ENCODE measurements around the gene SLC44A1. TPM values are rescaled to one million over a fixed set of nuclear protein-coding genes. Genes with fewer than 3 reads are reported as not detected.

Gene SLC44A1
- total RNA-seq, 2 donors from 2014 or later = 22.2 to 27.1 TPM

- no peak for DNase-seq (ENCODE audit: low spot score)
- no peak for TF ChIP-seq POLR2A (IDR thresholded peaks at IDR 0.05)
- TF ChIP-seq, protein P1, sequence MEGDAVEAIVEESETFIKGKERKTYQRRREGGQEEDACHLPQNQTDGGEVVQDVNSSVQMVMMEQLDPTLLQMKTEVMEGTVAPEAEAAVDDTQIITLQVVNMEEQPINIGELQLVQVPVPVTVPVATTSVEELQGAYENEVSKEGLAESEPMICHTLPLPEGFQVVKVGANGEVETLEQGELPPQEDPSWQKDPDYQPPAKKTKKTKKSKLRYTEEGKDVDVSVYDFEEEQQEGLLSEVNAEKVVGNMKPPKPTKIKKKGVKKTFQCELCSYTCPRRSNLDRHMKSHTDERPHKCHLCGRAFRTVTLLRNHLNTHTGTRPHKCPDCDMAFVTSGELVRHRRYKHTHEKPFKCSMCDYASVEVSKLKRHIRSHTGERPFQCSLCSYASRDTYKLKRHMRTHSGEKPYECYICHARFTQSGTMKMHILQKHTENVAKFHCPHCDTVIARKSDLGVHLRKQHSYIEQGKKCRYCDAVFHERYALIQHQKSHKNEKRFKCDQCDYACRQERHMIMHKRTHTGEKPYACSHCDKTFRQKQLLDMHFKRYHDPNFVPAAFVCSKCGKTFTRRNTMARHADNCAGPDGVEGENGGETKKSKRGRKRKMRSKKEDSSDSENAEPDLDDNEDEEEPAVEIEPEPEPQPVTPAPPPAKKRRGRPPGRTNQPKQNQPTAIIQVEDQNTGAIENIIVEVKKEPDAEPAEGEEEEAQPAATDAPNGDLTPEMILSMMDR (IDR thresholded peaks at IDR 0.05) = no peak
- no peak for TF ChIP-seq POLR2AphosphoS5 (IDR thresholded peaks at IDR 0.05)
- no peak overlapping the region for H3K4me3 ChIP-seq
- H3K36me3 ChIP-seq = no peaks in the 10 kb centered on the region
- no peaks in the 10 kb centered on the region for H3K27me3 ChIP-seq (replicated peaks; ENCODE audit: insufficient read depth)
- intact Hi-C loops (cut with DNase I) = no loop called here
- H3K9me3 ChIP-seq = no peaks in the 10 kb centered on the region
- H3K4me1 ChIP-seq (replicated peaks) = no peaks in the 10 kb centered on the region
- no peak overlapping the region for H3K27ac ChIP-seq
- 70% methylated on average over 2 of the region's 2 CpGs for WGBS
Measured at GRCh38 chr9:105257809-105258208, 13.4 kb downstream of the SLC44A1 start.

- Histone ChIP-seq H3K27ac (no peak overlapping the region), H3K9me3 (no peaks in the 10 kb centered on the region), H3K36me3 (no peaks in the 10 kb centered on the region), H3K4me3 (no peak overlapping the region), H3K27me3 (replicated peaks; ENCODE audit: insufficient read depth) (no peaks in the 10 kb centered on the region), H3K4me1 (replicated peaks) (no peaks in the 10 kb centered on the region)
- no peak for DNase-seq (ENCODE audit: low spot score)
- TF ChIP-seq, protein P1 (IDR thresholded peaks at IDR 0.05) = no peak
- no peak for TF ChIP-seq POLR2AphosphoS5 (IDR thresholded peaks at IDR 0.05)
- 71% methylated on average over 3 of the region's 3 CpGs for WGBS
- intact Hi-C loops (cut with DNase I) = no loop called here
Measured at GRCh38 chr9:105258225-105258737, 13.8 kb downstream of the SLC44A1 start.

DNA sequence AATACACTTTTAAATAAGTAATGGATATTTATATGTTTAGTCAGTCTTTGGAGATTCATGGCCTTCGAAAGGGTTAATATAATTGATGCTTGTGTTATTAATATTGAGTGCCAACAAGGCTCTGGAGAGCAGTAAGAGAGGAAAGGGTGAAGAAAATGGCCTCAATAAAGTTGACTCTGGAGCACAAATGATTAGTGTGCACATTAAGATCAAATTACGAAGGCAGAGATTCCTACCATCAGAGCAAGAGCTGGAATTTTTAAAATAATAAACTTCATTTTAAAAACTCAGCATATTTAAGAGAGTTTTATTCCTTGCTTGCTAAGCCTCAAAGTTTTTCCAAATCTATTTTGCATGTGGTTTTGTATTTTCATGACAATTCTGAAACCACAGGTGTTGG, 14.8 kb downstream of the SLC44A1 start:
- intact Hi-C loops (cut with DNase I) = no loop called here
- Histone ChIP-seq H3K4me3 (no peak overlapping the region), H3K4me1 (replicated peaks) (no peaks in the 10 kb centered on the region), H3K27ac (no peak overlapping the region), H3K27me3 (replicated peaks; ENCODE audit: insufficient read depth) (no peaks in the 10 kb centered on the region), H3K36me3 (no peaks in the 10 kb centered on the region), H3K9me3 (no peaks in the 10 kb centered on the region)
- WGBS = 31% methylated on average over 2 of the region's 2 CpGs
- DNase-seq (ENCODE audit: low spot score) = no peak
- TF ChIP-seq POLR2A (IDR thresholded peaks at IDR 0.05) (no peak), POLR2AphosphoS5 (IDR thresholded peaks at IDR 0.05) (no peak)
- TF ChIP-seq, protein P1 (IDR thresholded peaks at IDR 0.05) = no peak

GRCh38 chr9:105259731-105260612, 15.5 kb downstream of the SLC44A1 start:
- H3K4me3 ChIP-seq = no peak overlapping the region
- no peak for DNase-seq (ENCODE audit: low spot score)
- H3K4me1 ChIP-seq (replicated peaks) = no peaks in the 10 kb centered on the region
- H3K27me3 ChIP-seq (replicated peaks; ENCODE audit: insufficient read depth) = no peaks in the 10 kb centered on the region
- TF ChIP-seq, protein P1 (IDR thresholded peaks at IDR 0.05) = no peak
- TF ChIP-seq POLR2A (IDR thresholded peaks at IDR 0.05) = no peak
- TF ChIP-seq POLR2AphosphoS5 (IDR thresholded peaks at IDR 0.05) = no peak
- H3K27ac ChIP-seq = no peak overlapping the region
- intact Hi-C loops (cut with DNase I) = no loop called here
- no peaks in the 10 kb centered on the region for H3K36me3 ChIP-seq
- no peaks in the 10 kb centered on the region for H3K9me3 ChIP-seq

- WGBS = 85% methylated on average over 2 of the region's 2 CpGs
- Histone ChIP-seq H3K27me3 (replicated peaks; ENCODE audit: insufficient read depth) (no peaks in the 10 kb centered on the region), H3K36me3 (no peaks in the 10 kb centered on the region), H3K9me3 (no peaks in the 10 kb centered on the region), H3K4me3 (no peak overlapping the region), H3K4me1 (replicated peaks) (no peaks in the 10 kb centered on the region), H3K27ac (no peak overlapping the region)
- TF ChIP-seq, protein P1 (IDR thresholded peaks at IDR 0.05) = no peak
- TF ChIP-seq POLR2A (IDR thresholded peaks at IDR 0.05) (no peak), POLR2AphosphoS5 (IDR thresholded peaks at IDR 0.05) (no peak)
- intact Hi-C loops (cut with DNase I) = no loop called here
- DNase-seq (ENCODE audit: low spot score) = no peak
Measured at GRCh38 chr9:105262497-105262896, 18.0 kb downstream of the SLC44A1 start.
